ENCODE results near the gene CXXC5.
"Not testable (repeated sequence)": the region's sequence is repeated elsewhere in the genome, so short reads cannot be mapped to it uniquely, and the experiment has no call there.

DNA sequence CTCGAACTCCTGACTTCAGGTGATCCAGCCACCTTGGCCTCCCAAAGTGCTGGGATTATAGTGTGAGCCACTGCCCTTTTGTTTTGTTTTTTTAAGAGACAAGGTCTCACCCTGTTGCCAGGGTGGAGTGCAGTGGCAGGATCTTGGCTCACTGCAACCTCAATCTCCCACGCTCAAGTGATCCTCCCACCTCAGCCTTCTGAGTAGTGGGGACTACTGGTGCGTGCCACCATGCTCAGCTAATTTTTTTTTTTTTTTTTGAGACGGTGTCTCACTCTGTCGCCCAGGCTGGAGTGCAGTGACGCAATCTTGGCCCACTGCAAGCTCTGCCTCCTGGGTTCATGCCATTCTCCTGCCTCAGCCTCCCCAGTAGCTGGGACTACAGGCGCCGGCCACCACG lies 79.5 kb downstream of the CXXC5 start:
- TF ChIP-seq, protein P1, sequence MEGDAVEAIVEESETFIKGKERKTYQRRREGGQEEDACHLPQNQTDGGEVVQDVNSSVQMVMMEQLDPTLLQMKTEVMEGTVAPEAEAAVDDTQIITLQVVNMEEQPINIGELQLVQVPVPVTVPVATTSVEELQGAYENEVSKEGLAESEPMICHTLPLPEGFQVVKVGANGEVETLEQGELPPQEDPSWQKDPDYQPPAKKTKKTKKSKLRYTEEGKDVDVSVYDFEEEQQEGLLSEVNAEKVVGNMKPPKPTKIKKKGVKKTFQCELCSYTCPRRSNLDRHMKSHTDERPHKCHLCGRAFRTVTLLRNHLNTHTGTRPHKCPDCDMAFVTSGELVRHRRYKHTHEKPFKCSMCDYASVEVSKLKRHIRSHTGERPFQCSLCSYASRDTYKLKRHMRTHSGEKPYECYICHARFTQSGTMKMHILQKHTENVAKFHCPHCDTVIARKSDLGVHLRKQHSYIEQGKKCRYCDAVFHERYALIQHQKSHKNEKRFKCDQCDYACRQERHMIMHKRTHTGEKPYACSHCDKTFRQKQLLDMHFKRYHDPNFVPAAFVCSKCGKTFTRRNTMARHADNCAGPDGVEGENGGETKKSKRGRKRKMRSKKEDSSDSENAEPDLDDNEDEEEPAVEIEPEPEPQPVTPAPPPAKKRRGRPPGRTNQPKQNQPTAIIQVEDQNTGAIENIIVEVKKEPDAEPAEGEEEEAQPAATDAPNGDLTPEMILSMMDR (IDR thresholded peaks at IDR 0.05) = not testable (repeated sequence)
- not testable (repeated sequence) for TF ChIP-seq EP300 (IDR thresholded peaks at IDR 0.05)
